Islet precursor cell (in vitro differentiated cells): ENCODE measurements around the gene RC3H2.
"Not testable (repeated sequence)": the region's sequence is repeated elsewhere in the genome, so short reads cannot be mapped to it uniquely, and the experiment has no call there.

Experiments
- DNase-seq: peaks from one replicate; pipeline ENCODE4 v3.0.0-alpha.2; 2018

RC3H2 gene

GRCh38 chr9:122844137-122844536 lies 61.0 kb downstream of the RC3H2 start:
- no peak for DNase-seq

GRCh38 chr9:122841501-122841900 lies 63.7 kb downstream of the RC3H2 start:
- no peak for DNase-seq

GRCh38 chr9:122838441-122838840 lies 66.7 kb downstream of the RC3H2 start:
- not testable (repeated sequence) for DNase-seq

GRCh38 chr9:122837266-122837850 lies 67.8 kb downstream of the RC3H2 start:
- DNase-seq, result no peak

GRCh38 chr9:122835313-122835731 lies 69.8 kb downstream of the RC3H2 start:
- DNase-seq, result no peak

- no peak for DNase-seq
These were observed 73.0 kb downstream of the RC3H2 start for GRCh38 chr9:122832194-122832593.

- not testable (repeated sequence) for DNase-seq
These were observed 76.2 kb downstream of the RC3H2 start for GRCh38 chr9:122828965-122829284.

- DNase-seq, result no peak
These were observed 77.4 kb downstream of the RC3H2 start for GRCh38 chr9:122827761-122828093.

- DNase-seq, result no peak
These were observed 82.2 kb downstream of the RC3H2 start for GRCh38 chr9:122822938-122823337.

- DNase-seq, result no peak
These were observed 83.1 kb downstream of the RC3H2 start for GRCh38 chr9:122822056-122822455.

- DNase-seq, result no peak
These were observed 83.7 kb downstream of the RC3H2 start for GRCh38 chr9:122821278-122821943.

- no peak for DNase-seq
These were observed 84.7 kb downstream of the RC3H2 start for GRCh38 chr9:122820490-122820845.

- DNase-seq, result no peak
These were observed 85.2 kb downstream of the RC3H2 start for GRCh38 chr9:122819791-122820489.

- no peak for DNase-seq
These were observed 85.8 kb downstream of the RC3H2 start for GRCh38 chr9:122819326-122819725.

- DNase-seq, result no peak
These were observed 88.8 kb downstream of the RC3H2 start for GRCh38 chr9:122816163-122816867.

- DNase-seq, result no peak
These were observed 89.6 kb downstream of the RC3H2 start for GRCh38 chr9:122815544-122815943.

- no peak for DNase-seq
These were observed 90.6 kb downstream of the RC3H2 start for GRCh38 chr9:122814545-122814944.

GRCh38 chr9:122812736-122813135 lies 92.4 kb downstream of the RC3H2 start:
- DNase-seq, result no peak

- peak; percentile 82 for DNase-seq
These were observed 94.7 kb downstream of the RC3H2 start for GRCh38 chr9:122810306-122810946.

- DNase-seq, result peak; percentile 31
These were observed 95.9 kb downstream of the RC3H2 start for GRCh38 chr9:122809261-122809660.

- DNase-seq, result peak; percentile 13
These were observed 97.0 kb downstream of the RC3H2 start for GRCh38 chr9:122808141-122808540.

GRCh38 chr9:122807271-122807900 lies 97.8 kb downstream of the RC3H2 start:
- no peak for DNase-seq

GRCh38 chr9:122806661-122807060 lies 98.5 kb downstream of the RC3H2 start:
- DNase-seq, result no peak
